Stomach smooth muscle (tissue), 2 donors: ENCODE results near the gene ASAP3.

ENCODE experiments used
- H3K27ac ChIP-seq: one replicate; pipeline ENCODE4 v1.7.0; 2013; ENCODE audit warnings: mild to moderate bottlenecking, low read length, inconsistent platforms
- H3K27me3 ChIP-seq, 2 donors: one replicate each; pipeline ENCODE4 v1.7.0; 2013; ENCODE audit warnings: low read length in 2 of 2; ENCODE audit not compliant: insufficient read depth in 2 of 2, control insufficient read depth in 1 of 2
- H3K36me3 ChIP-seq, 2 donors: one replicate each; pipeline ENCODE4 v1.7.0; 2013; ENCODE audit warnings: low read length in 2 of 2; ENCODE audit not compliant: control insufficient read depth in 2 of 2, insufficient read depth in 2 of 2
- H3K4me1 ChIP-seq: one replicate; pipeline ENCODE4 v1.7.0; 2013; ENCODE audit warnings: low read length; ENCODE audit not compliant: control insufficient read depth, insufficient read depth
- H3K4me3 ChIP-seq, 2 donors: one replicate each; pipeline ENCODE4 v1.7.0; 2013; ENCODE audit warnings: low read length in 2 of 2
- H3K9ac ChIP-seq, 2 donors: one replicate each; pipeline ENCODE4 v1.7.0; 2013; ENCODE audit warnings: low read length in 2 of 2, mild to moderate bottlenecking in 1 of 2
- H3K9me3 ChIP-seq, 2 donors: one replicate each; pipeline ENCODE4 v1.7.0; 2013; ENCODE audit warnings: low read length in 2 of 2; ENCODE audit not compliant: control insufficient read depth in 2 of 2
- donor health status: healthy.
- donor health status: Pancreatic carcinoma.

Gene ASAP3

GRCh38 chr1:23527366-23527765, 43.4 kb upstream of the ASAP3 start:
- H3K4me1 ChIP-seq: peaks cover 24% of the 10 kb centered on the region
- no peak overlapping the region for H3K4me3 ChIP-seq
- H3K9ac ChIP-seq: no peak overlapping the region
- H3K27ac ChIP-seq: no peak overlapping the region
- H3K36me3 ChIP-seq: no peaks in the 10 kb centered on the region
- H3K9me3 ChIP-seq: no peaks in the 10 kb centered on the region
- H3K27me3 ChIP-seq: peaks cover 17 to 18% of the 10 kb centered on the region in 2 donors

DNA sequence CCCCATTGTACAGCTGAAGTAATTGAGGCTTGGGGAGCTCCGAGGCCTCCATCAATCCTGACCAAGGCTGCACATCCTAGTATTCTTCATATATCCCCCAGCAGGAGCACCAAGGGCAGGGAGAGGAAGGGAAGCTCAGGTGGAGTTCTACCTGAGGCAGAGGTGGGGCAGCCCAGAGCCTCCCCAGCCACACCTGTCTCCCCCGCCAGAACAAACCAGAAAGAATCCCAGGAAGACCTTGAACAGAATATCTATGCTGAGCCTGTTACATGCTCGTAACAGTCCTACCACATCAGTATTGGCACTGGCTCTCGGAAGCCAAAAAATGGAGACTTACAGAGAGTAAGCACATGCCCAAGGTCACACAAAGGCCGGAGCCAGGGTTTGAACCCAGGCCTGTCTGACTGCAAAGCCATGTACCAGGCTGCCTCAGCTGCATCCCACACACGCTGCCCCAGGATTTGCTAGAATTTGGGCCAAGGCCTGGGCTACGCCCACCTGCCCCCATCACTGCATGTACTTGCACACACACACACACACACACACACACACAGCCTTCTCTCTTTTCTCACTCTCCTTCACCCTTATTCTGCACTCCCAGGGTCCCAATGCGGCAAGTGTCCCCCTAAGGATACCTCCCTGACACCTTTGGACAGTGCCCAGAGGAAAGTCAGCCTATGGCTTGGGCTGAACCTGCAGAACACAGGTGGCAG, 42.5 kb upstream of the ASAP3 start:
- Histone ChIP-seq H3K27me3 (peaks cover 17 to 18% of the 10 kb centered on the region in 2 donors), H3K4me3 (no peak overlapping the region), H3K9me3 (no peaks in the 10 kb centered on the region), H3K9ac (no peak overlapping the region), H3K27ac (no peak overlapping the region), H3K4me1 (peaks cover 19% of the 10 kb centered on the region), H3K36me3 (no peaks in the 10 kb centered on the region)

- Histone ChIP-seq H3K9ac (no peak overlapping the region), H3K9me3 (no peaks in the 10 kb centered on the region), H3K27ac (no peak overlapping the region), H3K27me3 (peaks cover 17 to 18% of the 10 kb centered on the region in 2 donors), H3K4me1 (peaks cover 13% of the 10 kb centered on the region), H3K4me3 (no peak overlapping the region), H3K36me3 (no peaks in the 10 kb centered on the region)
These were observed 41.7 kb upstream of the ASAP3 start for GRCh38 chr1:23525558-23526250.

DNA sequence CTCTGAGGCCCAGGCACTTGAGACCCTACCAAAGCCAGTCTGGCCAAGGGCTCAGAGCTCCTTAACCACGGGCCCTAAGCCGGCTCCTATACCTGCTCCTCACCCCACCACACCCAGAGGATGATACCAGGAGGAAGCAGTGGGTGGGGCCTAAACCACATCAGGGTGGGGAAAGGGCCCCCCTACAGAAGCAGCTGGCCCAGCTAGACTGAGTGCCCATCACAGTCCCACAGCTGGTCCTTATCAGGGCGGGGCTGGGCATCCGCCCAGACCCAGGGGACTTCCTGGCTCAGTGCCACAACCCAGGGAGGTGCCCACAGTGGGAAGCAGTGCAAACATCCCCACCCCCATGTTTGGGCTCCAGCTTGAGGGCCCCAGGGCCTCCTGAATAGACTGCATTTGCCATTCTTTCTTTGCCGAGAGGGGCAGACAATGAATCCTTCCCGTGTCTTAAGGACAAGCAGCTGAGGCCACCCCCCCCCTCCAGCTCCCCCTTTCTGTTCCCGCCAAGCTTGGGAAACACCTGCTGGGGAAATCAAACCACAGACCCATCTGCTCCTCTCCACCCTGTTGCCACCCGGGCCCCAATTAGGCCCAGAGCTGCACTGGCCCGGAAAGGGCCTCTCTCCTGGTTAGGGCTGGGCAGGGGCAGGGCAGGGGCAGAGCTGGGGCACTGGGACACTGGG, 40.9 kb upstream of the ASAP3 start:
- no peak overlapping the region for H3K27ac ChIP-seq
- H3K27me3 ChIP-seq: peaks cover 12 to 15% of the 10 kb centered on the region in 2 donors
- H3K9ac ChIP-seq: no peak overlapping the region
- H3K36me3 ChIP-seq: no peaks in the 10 kb centered on the region
- no peaks in the 10 kb centered on the region for H3K9me3 ChIP-seq
- no peak overlapping the region for H3K4me3 ChIP-seq
- peaks cover 5% of the 10 kb centered on the region for H3K4me1 ChIP-seq

DNA sequence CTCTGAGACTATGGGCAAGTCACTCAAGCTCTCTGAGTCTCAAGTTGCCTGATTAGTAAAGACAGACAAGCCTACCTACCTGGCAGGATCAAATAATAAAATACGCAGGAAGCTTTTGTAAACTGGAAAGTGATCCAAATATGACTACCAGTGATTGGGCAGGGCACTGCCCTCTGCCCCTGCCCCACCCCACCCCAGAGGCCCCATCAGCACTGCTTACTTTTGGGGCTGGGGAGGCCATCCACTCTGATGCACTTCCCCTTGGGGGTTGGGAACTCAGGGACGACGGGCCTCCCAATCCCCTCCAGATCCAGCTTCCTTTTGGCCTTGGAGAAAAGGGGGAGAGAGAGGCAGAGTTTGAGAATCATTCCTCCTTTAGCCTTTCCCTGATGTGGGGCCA, 40.2 kb upstream of the ASAP3 start:
- Histone ChIP-seq H3K4me1 (peaks cover 5% of the 10 kb centered on the region), H3K9me3 (no peaks in the 10 kb centered on the region), H3K36me3 (no peaks in the 10 kb centered on the region), H3K27me3 (peaks cover 8 to 11% of the 10 kb centered on the region in 2 donors), H3K4me3 (no peak overlapping the region), H3K9ac (no peak overlapping the region), H3K27ac (no peak overlapping the region)

- no peak overlapping the region for H3K27ac ChIP-seq
These were observed 38.4 kb upstream of the ASAP3 start for GRCh38 chr1:23522244-23522982.

DNA sequence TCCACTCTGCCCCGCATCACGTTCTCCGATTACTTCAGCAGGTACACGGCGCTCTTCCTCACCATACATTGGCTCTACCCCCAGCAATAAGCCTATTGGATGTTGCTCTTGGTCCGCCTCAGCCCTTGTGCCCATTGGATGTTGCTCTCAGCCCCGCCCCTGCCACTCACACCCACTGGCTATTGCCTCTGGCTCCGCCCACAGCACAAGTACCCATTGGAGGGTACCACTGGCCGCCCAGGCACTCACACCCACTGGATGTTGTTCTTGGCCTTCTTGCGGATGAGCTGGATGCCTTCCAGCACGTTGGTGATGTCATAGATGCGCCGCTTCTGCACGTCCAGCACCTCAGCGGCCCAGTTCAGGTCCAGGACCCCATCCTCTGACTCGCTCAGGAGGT, 37.6 kb upstream of the ASAP3 start:
- Histone ChIP-seq H3K27me3 (no peaks in the 10 kb centered on the region), H3K9me3 (no peaks in the 10 kb centered on the region), H3K4me3 (no peak overlapping the region), H3K4me1 (no peaks in the 10 kb centered on the region), H3K9ac (no peak overlapping the region), H3K27ac (no peak overlapping the region), H3K36me3 (no peaks in the 10 kb centered on the region)

More at GRCh38 chr1:23522244-23522982, 38.4 kb upstream of the ASAP3 start:
- Histone ChIP-seq H3K36me3 (no peaks in the 10 kb centered on the region), H3K27me3 (peaks cover 3 to 6% of the 10 kb centered on the region in 2 donors), H3K4me3 (no peak overlapping the region), H3K4me1 (no peaks in the 10 kb centered on the region), H3K9me3 (no peaks in the 10 kb centered on the region), H3K9ac (no peak overlapping the region)

GRCh38 chr1:23517581-23517980, 33.6 kb upstream of the ASAP3 start:
- H3K4me3 ChIP-seq: no peak overlapping the region
- no peaks in the 10 kb centered on the region for H3K36me3 ChIP-seq
- no peaks in the 10 kb centered on the region for H3K9me3 ChIP-seq
- H3K27me3 ChIP-seq: no peaks in the 10 kb centered on the region
- no peaks in the 10 kb centered on the region for H3K4me1 ChIP-seq
- no peak overlapping the region for H3K27ac ChIP-seq
- H3K9ac ChIP-seq: no peak overlapping the region

DNA sequence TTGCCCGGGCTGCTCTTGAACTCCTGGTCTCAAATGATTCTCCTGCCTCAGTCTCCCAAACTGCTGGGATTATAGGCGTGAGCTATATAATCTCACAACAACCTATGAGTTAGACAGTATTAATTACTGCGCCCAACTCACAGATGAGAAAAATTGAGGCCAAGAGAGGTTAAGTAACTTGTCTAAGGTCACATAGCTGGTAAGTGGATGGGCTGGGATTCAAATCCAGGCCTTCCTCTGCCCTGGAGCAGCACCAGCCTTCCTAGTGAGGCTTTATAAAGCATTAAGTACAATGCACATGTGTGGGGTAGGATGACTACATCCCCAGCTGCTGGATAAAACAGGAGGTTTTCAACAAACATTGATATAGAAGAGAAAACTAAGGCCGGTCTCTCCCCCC, 31.9 kb upstream of the ASAP3 start:
- no peaks in the 10 kb centered on the region for H3K36me3 ChIP-seq
- no peak overlapping the region for H3K4me3 ChIP-seq
- H3K27ac ChIP-seq: no peak overlapping the region
- H3K4me1 ChIP-seq: no peaks in the 10 kb centered on the region
- no peak overlapping the region for H3K9ac ChIP-seq
- no peaks in the 10 kb centered on the region for H3K27me3 ChIP-seq
- H3K9me3 ChIP-seq: no peaks in the 10 kb centered on the region

- Histone ChIP-seq H3K27me3 (no peaks in the 10 kb centered on the region), H3K9ac (no peak overlapping the region), H3K36me3 (no peaks in the 10 kb centered on the region), H3K9me3 (no peaks in the 10 kb centered on the region), H3K4me3 (no peak overlapping the region), H3K27ac (no peak overlapping the region), H3K4me1 (no peaks in the 10 kb centered on the region)
These were observed 30.2 kb upstream of the ASAP3 start for GRCh38 chr1:23514111-23514679.
